Endothelial cell of umbilical vein (primary cell): ENCODE results near the gene NLGN1. TPM values are rescaled to one million over a fixed set of nuclear protein-coding genes. Genes with fewer than 3 reads are reported as not detected.

Source experiments
- BruUV-seq: library from RNA; stranded (reverse); fragments of 400-500 nt; replicated peaks from 2 replicates; lab custom pipeline; 2021; lab: Mats Ljungman, UMichigan
- CTCF ChIA-PET: fragments of 300-600, 350-600 bp; sonication (Branson Sonifier 250); formaldehyde crosslinking; loops from one replicate; lab custom pipeline; 2021; ENCODE audit warnings: antibody characterized with exemption, inconsistent platforms; lab: Charles Lee
- POLR2A ChIA-PET: fragments of 300-600, 350-600 bp; sonication (Branson Sonifier 250); formaldehyde crosslinking; loops from one replicate; lab custom pipeline; 2021; ENCODE audit warnings: antibody characterized with exemption, inconsistent platforms; lab: Charles Lee
- DNase-seq: peaks from one replicate; pipeline ENCODE4 v3.0.0-alpha.2; 2011; ENCODE audit warnings: low read depth, low spot score
- FAIRE-seq: peaks from 2 replicates; lab custom pipeline; 2011; peaks lifted over from hg19 to GRCh38; lab: Jason Lieb, UNC
- H2AFZ ChIP-seq: 2 replicates; pipeline ENCODE4 v1.6.0; 2012; ENCODE audit warnings: low read depth, low read length, control low read depth, inconsistent platforms
- H3K27ac ChIP-seq: 2 replicates; pipeline ENCODE4 v1.5.1; 2011; ENCODE audit warnings: low read depth, mild to moderate bottlenecking, control low read depth, low read length, moderate library complexity; ENCODE audit not compliant: insufficient read depth
- H3K27me3 ChIP-seq, 2 experiments: 2 replicates each; pipeline versions ENCODE4 v1.6.0 to v1.6.1; 2011; ENCODE audit warnings: low read length in 2 of 2, mixed read lengths in 1 of 2; ENCODE audit not compliant: control insufficient read depth in 2 of 2, insufficient read depth in 2 of 2
- H3K36me3 ChIP-seq, 2 experiments: 2 replicates in 1 of 2; 3 replicates in 1 of 2; pipeline ENCODE4 v1.5.1; 2011; ENCODE audit warnings: low read length in 2 of 2, mild to moderate bottlenecking in 1 of 2, moderate library complexity in 1 of 2; ENCODE audit not compliant: control insufficient read depth in 2 of 2, insufficient read depth in 2 of 2; ENCODE audit errors: extremely low read depth in 1 of 2
- H3K4me1 ChIP-seq: 3 replicates; pipeline ENCODE4 v1.5.1; 2011; ENCODE audit warnings: mild to moderate bottlenecking, low read length; ENCODE audit not compliant: control insufficient read depth, insufficient read depth; ENCODE audit errors: extremely low read depth
- H3K4me2 ChIP-seq: 2 replicates; pipeline ENCODE4 v1.6.1; 2011; ENCODE audit warnings: low read length, control low read depth, mixed read lengths; ENCODE audit not compliant: insufficient read depth
- H3K4me3 ChIP-seq, 3 experiments: fragments of 200-600 bp in 1 of 3; sonication (generic), shearing (Covaris generic) in 1 of 3; replicated peaks in 1 of 3; 2 replicates each; pipeline ENCODE4 v1.5.1; 2011 to 2016; ENCODE audit warnings: control low read depth in 3 of 3, low read length in 3 of 3, mild to moderate bottlenecking in 2 of 3, inconsistent platforms in 1 of 3, low read depth in 1 of 3, moderate library complexity in 1 of 3; ENCODE audit not compliant: insufficient read depth in 1 of 3
- H3K79me2 ChIP-seq: 2 replicates; pipeline ENCODE4 v1.6.0; 2012; ENCODE audit warnings: low read length, inconsistent platforms; ENCODE audit not compliant: control insufficient read depth, insufficient read depth
- H3K9ac ChIP-seq: replicated peaks from 2 replicates; pipeline ENCODE3; 2011; ENCODE audit warnings: low read length, control low read depth; ENCODE audit not compliant: insufficient read depth; ENCODE audit errors: extremely low read depth
- H3K9me1 ChIP-seq: replicated peaks from 3 replicates; pipeline ENCODE4 v1.6.0; 2011; ENCODE audit warnings: mild to moderate bottlenecking, low read length; ENCODE audit not compliant: control insufficient read depth, insufficient read depth; ENCODE audit errors: extremely low read depth
- H3K9me3 ChIP-seq: replicated peaks from 2 replicates; pipeline ENCODE4 v1.5.1; 2012; ENCODE audit warnings: low read length, inconsistent platforms; ENCODE audit not compliant: control insufficient read depth, insufficient read depth
- H4K20me1 ChIP-seq: replicated peaks from 2 replicates; pipeline ENCODE3; 2011; ENCODE audit warnings: mild to moderate bottlenecking, low read length; ENCODE audit not compliant: control insufficient read depth, insufficient read depth; ENCODE audit errors: extremely low read depth
- CTCF ChIP-seq, 2 donors: IDR thresholded peaks; 1 replicate in 1 of 2; 2 replicates in 1 of 2; pipeline ENCODE4 v1.5.1; 2011; ENCODE audit warnings: low read length in 2 of 2, mild to moderate bottlenecking in 2 of 2, moderate library complexity in 2 of 2, control low read depth in 1 of 2, inconsistent platforms in 1 of 2, low read depth in 1 of 2; ENCODE audit not compliant: insufficient read depth in 1 of 2; ENCODE audit errors: extremely low read depth in 1 of 2
- EZH2 ChIP-seq: IDR thresholded peaks from 2 replicates; pipeline ENCODE4 v1.6.1; 2012; ENCODE audit warnings: borderline replicate concordance, low read depth, mild to moderate bottlenecking, moderate library complexity, low read length, inconsistent platforms; ENCODE audit not compliant: severe bottlenecking
- FOS ChIP-seq: IDR thresholded peaks from 2 replicates; pipeline ENCODE4 v1.6.1; 2011; ENCODE audit warnings: mild to moderate bottlenecking, low read length, moderate library complexity, borderline replicate concordance; ENCODE audit not compliant: insufficient read depth
- GATA2 ChIP-seq: IDR thresholded peaks from 2 replicates; pipeline ENCODE4 v1.7.0; 2011; ENCODE audit warnings: low read depth, mild to moderate bottlenecking, moderate library complexity, mixed read lengths, low read length; ENCODE audit not compliant: insufficient read length, insufficient read depth
- JUN ChIP-seq: IDR thresholded peaks from 2 replicates; pipeline ENCODE4 v1.6.1; 2011; ENCODE audit warnings: borderline replicate concordance, low read depth; ENCODE audit not compliant: insufficient read length, insufficient read depth
- MAX ChIP-seq: IDR thresholded peaks from 2 replicates; pipeline ENCODE4 v1.6.1; 2011; ENCODE audit not compliant: insufficient read depth, insufficient read length
- MYC ChIP-seq: IDR thresholded peaks from one replicate; pipeline ENCODE4 v1.6.1; 2011; ENCODE audit warnings: mild to moderate bottlenecking, low read depth, low read length
- POLR2A ChIP-seq: IDR thresholded peaks from 2 replicates; pipeline ENCODE4 v1.6.1; 2012; ENCODE audit warnings: low read depth, mild to moderate bottlenecking, control low read depth, low read length
- POLR2AphosphoS5 ChIP-seq: IDR thresholded peaks from 2 replicates; pipeline ENCODE4 v1.6.1; 2012; ENCODE audit warnings: low read depth, mild to moderate bottlenecking, control low read depth, low read length, moderate library complexity; ENCODE audit not compliant: insufficient read depth
- dilution Hi-C: fragments of 300-500 bp; cut with MboI; formaldehyde crosslinking; loops from one replicate; pipeline ENCODE4 v1.15.0; 2019; ENCODE audit warnings: low sequenced_read_pairs; ENCODE audit not compliant: extremely low pct_ligation_motif_present
- intact Hi-C: fragments of 100-400 bp; cut with micrococcal nuclease; formaldehyde crosslinking; loops from one replicate; pipeline ENCODE4 v1.10.0; 2022
- polyA plus RNA-seq, 4 experiments: library from polyadenylated mRNA; depleted of rRNA in 3 of 4; stranded (reverse) in 3 of 4; unstranded in 1 of 4; fragments of >200 nt; gene quantifications; 2 replicates each; pipeline versions ENCODE4 v1.2.1 to v1.2.3, GENCODE V29; 2011 to 2012; ENCODE audit warnings: missing spikeins in 1 of 4
- total RNA-seq: library from RNA; stranded (reverse); gene quantifications from 2 replicates; pipeline ENCODE4 v1.2.3, GENCODE V29; 2021

The NLGN1 gene
- total and polyA plus RNA-seq, 2 donors (not counting 3 experiments of a cell fraction or from before 2014, with no cell fraction given) = 7.9 to 16.3 TPM

- no peak overlapping the region for H2AFZ ChIP-seq
- H3K27ac ChIP-seq = no peak overlapping the region
Measured at GRCh38 chr3:174100744-174101143, 703.2 kb downstream of the NLGN1 start.

More at GRCh38 chr3:174100744-174101143, 703.2 kb downstream of the NLGN1 start:
- intact Hi-C loops (no loop called here), dilution Hi-C loops (no loop called here)
- no peaks in the 10 kb centered on the region for H3K79me2 ChIP-seq
- TF ChIP-seq POLR2AphosphoS5 (no peak), MAX (no peak), MYC (no peak), JUN (no peak), POLR2A (no peak), CTCF (IDR thresholded peaks at IDR 0.05; ENCODE audit: extremely low read depth in 1 of 2, insufficient read depth in 1 of 2, low read depth in 1 of 2, low read length in 2 of 2) (no peak), GATA2 (no peak), FOS (no peak), EZH2 (no peak)
- no TSS peak for BruUV-seq
- H3K4me1 ChIP-seq = no peaks in the 10 kb centered on the region
- no peaks in the 10 kb centered on the region for H3K36me3 ChIP-seq
- FAIRE-seq (no peak), DNase-seq (no peak)
- no peak overlapping the region for H3K9ac ChIP-seq
- no peaks in the 10 kb centered on the region for H3K27me3 ChIP-seq
- H3K4me3 ChIP-seq = no peak overlapping the region
- no peak overlapping the region for H3K4me2 ChIP-seq
- H3K9me1 ChIP-seq = no peaks in the 10 kb centered on the region
- no peaks in the 10 kb centered on the region for H4K20me1 ChIP-seq
- CTCF ChIA-PET = interaction anchor here (1.4 kb wide), 1 partner anchor 10 kb away, joined by 5 read pairs; no protein-coding TSS in a partner anchor
- no peaks in the 10 kb centered on the region for H3K9me3 ChIP-seq
- POLR2A ChIA-PET = no interaction called here
